ENCODE data around the gene ACTL10.

DNA sequence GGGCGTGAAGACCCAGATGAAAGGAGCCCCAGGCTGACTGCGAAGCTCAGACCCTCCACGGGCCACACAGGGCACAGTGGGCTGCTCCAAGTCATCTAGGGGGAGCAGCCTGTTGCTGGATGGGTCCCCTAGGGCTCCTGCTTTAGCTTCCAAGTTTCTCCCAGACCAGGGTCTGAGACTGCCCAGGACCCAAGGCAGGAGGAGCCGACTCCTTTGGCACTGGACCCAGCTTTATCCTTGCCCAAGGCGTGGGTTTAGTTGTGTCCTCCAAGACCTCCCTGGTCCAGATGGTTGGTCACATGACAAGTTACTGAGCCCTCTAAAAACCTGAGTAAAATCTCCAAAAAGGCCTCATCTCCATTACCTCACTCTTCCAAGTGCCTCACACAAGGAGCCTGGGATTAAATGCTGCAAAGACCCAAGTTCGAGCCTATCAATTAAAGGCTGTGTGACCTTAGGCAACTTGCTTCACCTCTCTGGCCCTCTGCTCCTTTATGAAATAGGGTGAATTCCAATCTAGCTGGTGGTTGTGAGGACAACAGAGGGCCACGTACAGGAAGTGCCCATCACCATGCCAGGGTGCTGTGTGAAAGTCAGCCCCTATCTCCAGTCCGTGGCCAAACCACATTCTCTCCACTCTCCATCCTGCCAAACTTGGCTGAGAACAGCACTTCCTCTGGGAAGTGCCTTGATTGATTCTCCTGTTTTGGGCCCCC, 5.0 kb downstream of the ACTL10 start:
- no peak for TF ChIP-seq E2F5 (CRISPR knock-in tag; IDR thresholded peaks at IDR 0.05)
- TF ChIP-seq, protein P1, sequence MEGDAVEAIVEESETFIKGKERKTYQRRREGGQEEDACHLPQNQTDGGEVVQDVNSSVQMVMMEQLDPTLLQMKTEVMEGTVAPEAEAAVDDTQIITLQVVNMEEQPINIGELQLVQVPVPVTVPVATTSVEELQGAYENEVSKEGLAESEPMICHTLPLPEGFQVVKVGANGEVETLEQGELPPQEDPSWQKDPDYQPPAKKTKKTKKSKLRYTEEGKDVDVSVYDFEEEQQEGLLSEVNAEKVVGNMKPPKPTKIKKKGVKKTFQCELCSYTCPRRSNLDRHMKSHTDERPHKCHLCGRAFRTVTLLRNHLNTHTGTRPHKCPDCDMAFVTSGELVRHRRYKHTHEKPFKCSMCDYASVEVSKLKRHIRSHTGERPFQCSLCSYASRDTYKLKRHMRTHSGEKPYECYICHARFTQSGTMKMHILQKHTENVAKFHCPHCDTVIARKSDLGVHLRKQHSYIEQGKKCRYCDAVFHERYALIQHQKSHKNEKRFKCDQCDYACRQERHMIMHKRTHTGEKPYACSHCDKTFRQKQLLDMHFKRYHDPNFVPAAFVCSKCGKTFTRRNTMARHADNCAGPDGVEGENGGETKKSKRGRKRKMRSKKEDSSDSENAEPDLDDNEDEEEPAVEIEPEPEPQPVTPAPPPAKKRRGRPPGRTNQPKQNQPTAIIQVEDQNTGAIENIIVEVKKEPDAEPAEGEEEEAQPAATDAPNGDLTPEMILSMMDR (IDR thresholded peaks at IDR 0.05): no peak

Measured in WTC11 (cell line).